Fibroblast of pulmonary artery (primary cell): ENCODE measurements around the gene SEL1L.

ENCODE experiments used
- DNase-seq: peaks from one replicate; pipeline ENCODE4 v3.0.0-alpha.2; 2010; ENCODE audit warnings: low read depth
- H3K4me3 ChIP-seq: replicated peaks from 2 replicates; pipeline ENCODE4 v1.5.1; 2011; ENCODE audit warnings: low read depth, mild to moderate bottlenecking, control low read depth, low read length, moderate library complexity
- CTCF ChIP-seq: IDR thresholded peaks from 2 replicates; pipeline ENCODE4 v1.5.1; 2011; ENCODE audit warnings: mild to moderate bottlenecking, control low read depth, low read length, inconsistent platforms; ENCODE audit errors: missing control alignments

Gene SEL1L

GRCh38 chr14:81506487-81506886, 27.2 kb downstream of the SEL1L start:
- TF ChIP-seq CTCF = no peak
- DNase-seq = no peak

DNA sequence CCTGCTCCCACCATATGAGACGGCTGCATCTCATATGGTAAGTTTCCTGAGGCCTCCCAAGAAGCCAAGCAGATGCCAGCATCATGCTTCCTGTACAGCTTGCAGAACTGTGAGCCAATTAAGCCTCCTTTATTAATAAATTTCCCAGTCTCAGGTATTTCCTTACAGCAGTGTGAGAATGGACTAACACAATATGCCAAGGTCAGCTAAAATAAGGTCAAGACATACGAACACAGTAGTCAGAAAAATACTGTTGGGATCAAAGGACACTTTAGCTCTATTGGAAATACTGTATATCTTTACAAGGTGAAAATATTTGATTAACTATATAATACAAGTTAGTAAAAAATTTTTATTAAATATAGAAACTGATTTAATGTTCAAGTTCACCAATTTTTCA, 28.8 kb downstream of the SEL1L start:
- TF ChIP-seq CTCF = no peak
- no peak overlapping the region for H3K4me3 ChIP-seq
- DNase-seq = no peak

More at GRCh38 chr14:81506487-81506886, 27.2 kb downstream of the SEL1L start:
- H3K4me3 ChIP-seq = no peak overlapping the region

DNA sequence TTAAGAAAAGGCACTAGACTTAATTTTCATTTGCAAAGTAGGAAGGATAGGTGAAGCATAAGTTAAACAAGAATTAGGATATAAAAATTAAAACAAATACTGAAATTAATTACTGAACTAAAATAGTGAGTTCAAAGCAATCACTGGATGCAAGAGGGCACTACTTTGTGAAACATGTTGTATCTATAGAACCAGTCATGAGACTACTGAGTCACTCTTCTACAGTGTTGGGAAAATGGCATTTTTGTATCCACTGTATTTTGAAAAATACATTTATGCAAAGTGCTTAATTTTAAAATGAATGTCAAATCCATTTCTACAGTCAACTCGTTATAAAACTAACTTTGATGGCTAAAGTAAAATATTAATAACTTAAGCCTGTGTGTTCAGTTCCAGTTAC, 47.9 kb downstream of the SEL1L start:
- no peak overlapping the region for H3K4me3 ChIP-seq
- no peak for TF ChIP-seq CTCF
- DNase-seq = no peak

- no peak for TF ChIP-seq CTCF
- no peak overlapping the region for H3K4me3 ChIP-seq
- no peak for DNase-seq
These were observed 48.3 kb downstream of the SEL1L start for GRCh38 chr14:81485372-81485771.

- no peak for TF ChIP-seq CTCF
- no peak overlapping the region for H3K4me3 ChIP-seq
- no peak for DNase-seq
These were observed 49.5 kb downstream of the SEL1L start for GRCh38 chr14:81484120-81484519.

DNA sequence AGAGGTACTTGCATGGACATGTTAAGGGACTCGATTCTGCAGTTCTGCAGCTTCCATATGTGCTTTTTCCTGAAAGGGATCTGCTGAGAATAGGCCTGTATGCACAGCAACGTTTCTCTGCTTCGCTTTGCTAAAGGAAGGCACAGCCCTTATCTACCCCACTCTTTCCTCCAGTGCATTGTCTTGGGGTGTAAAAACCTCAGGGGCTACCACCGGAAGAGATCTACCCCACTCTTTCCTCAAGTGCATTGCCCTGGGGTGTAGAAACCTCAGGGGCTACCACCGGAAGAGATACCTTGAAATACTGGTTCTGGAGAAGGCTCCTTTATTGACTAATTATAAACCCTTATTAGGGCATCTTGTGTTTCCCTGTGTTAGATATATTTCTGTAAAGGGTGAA, 52.9 kb downstream of the SEL1L start:
- no peak overlapping the region for H3K4me3 ChIP-seq
- TF ChIP-seq CTCF = no peak
- no peak for DNase-seq

DNA sequence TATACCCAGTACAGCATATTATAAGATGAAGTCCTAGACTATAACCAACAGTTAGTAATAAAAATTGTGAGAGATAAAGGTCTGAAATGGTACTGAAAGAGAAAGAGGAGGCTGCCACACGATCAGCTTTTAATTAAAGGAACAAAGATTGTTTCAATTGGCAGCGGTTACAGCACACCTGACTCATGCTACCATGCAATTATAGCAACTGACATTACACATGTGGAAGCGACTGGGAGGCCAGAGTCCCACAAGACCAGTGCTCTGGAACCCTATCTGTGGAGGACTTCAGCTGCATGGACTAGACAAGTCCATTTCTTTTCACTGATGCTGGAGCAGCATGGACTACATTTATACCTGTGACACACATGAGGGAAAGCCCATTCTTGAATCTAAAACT, 55.2 kb downstream of the SEL1L start:
- no peak overlapping the region for H3K4me3 ChIP-seq
- no peak for TF ChIP-seq CTCF
- DNase-seq = no peak
